ENCODE measurements around the gene PDC.
"Not testable (repeated sequence)": the region's sequence is repeated elsewhere in the genome, so short reads cannot be mapped to it uniquely, and the experiment has no call there.

Gene PDC

DNA sequence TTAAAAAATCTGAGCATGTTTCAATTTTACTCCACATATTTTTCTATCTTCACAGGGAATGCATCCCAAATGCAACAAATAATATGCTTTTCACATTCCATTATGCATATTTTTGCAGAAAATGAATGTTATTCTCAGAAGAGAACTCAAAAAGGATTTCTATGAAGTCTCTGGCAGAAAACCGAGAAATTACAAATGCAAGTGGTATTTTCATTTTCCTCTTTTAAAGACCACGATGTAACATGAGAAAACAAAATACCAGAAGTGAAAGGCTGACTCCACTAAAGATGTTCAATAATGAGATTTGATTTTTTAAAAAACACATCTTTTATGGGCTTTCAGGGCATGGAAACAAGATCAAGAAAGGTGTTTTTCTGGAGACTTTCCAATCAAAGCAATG is 5.0 kb upstream of the PDC start:
- no peak for DNase-seq (ENCODE audit: low read depth in 2 of 2, low spot score in 1 of 2)

DNA sequence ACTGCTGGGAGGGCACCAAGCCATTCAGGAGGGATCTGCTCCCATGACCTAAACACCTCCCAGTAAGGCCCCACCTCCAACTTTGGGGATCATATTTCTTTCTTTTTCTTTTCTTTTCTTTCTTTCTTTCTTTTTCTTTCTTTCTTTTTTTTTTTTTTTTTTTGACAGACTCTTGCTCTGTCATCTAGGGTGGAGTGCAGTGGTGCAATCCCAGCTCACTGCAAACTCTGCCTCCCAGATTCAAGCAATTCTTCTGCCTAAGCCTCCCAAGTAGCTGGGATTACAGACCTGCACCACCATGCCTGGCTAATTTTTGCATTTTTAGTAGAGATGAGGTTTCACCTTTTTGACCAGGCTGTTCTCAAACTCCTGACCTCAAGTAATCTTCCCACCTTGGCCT is 4.6 kb upstream of the PDC start:
- DNase-seq (ENCODE audit: low read depth in 2 of 2, low spot score in 1 of 2), result not testable (repeated sequence)

DNA sequence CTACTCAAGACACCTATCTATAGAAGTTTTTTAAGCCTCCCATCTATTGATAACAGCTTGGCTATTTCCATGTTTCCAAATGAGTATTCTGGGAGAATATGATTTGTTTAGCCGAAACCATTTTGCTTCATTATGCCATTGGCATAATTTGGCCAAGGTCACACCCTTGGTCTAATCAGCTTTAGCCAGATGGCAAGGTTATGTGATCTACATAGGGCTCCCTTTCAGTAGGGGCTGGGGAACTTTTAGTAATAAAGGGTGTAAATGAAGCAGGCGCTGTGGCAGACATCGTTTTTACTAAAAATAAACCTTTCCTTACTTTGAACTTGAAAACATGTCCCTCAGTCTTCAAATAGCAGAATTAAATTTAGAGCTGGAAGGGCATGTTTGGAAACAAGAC is 3.0 kb upstream of the PDC start:
- no peak for DNase-seq (ENCODE audit: low read depth in 2 of 2, low spot score in 1 of 2)

- no peak for DNase-seq (ENCODE audit: low read depth in 2 of 2, low spot score in 1 of 2)
These were observed 2.6 kb upstream of the PDC start for GRCh38 chr1:186463511-186463910.

DNA sequence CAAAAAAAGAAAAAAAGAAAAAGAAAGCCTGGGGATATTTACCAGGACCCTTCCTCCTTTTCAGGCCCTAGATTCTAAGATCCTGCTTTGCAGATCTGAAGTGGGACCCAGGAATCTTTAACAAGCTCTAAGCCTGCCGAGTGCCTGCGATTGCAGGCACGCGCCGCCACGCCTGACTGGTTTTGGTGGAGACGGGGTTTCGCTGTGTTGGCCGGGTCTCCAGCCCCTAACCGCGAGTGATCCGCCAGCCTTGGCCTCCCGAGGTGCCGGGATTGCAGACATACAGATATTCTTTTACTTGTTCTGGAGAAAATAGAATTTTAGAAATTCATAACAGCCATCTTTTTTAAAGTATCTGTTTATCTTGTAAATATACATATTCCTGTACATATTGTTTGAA is 1.8 kb downstream of the PDC start:
- not testable (repeated sequence) for DNase-seq (ENCODE audit: low read depth in 2 of 2, low spot score in 1 of 2)

DNA sequence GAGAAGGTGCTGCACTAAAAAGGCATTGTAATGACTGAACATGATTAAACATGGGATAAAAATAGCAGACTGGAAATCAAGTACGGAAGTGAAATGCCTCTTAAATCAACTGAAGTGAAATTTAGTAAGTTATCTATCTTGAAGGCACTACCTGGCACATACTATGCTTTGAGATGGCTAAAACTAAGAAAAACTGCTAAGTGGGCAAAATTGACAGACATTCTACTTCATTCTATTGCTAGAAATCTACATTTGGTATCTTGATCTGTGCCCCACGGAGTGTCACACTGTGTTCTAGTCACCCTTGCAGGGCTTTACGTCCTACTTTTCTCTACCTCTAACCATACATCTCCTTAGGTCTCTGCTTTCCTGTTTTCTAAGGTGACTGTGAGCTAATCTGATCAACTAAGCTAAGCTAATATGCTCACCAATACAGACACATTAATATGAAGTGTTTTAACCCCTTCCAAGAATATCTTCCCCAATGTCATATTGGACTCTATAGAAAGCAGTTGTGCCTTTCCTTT is 4.1 kb downstream of the PDC start:
- no peak for DNase-seq (ENCODE audit: low read depth in 2 of 2, low spot score in 1 of 2)

DNA sequence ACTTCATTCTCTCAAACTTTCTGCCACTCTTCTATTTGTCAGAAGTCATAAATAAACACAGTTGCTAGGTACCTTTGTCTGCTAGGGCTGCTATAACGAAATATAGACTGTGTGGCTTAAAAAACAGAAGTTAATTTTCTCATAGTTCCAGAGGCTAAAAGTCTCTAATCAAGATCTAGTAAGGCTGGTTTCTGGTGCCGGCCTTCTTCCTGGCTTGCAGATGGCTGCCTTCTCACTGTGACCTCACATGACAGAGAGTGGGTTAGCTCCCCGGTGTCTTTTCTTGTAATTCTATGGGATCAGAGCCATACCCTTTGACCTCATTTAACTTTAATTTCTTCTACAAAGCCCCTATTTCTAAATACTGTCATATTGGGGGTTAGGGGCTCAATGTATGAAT is 5.9 kb downstream of the PDC start:
- DNase-seq (ENCODE audit: low read depth in 2 of 2, low spot score in 1 of 2), result no peak

DNA sequence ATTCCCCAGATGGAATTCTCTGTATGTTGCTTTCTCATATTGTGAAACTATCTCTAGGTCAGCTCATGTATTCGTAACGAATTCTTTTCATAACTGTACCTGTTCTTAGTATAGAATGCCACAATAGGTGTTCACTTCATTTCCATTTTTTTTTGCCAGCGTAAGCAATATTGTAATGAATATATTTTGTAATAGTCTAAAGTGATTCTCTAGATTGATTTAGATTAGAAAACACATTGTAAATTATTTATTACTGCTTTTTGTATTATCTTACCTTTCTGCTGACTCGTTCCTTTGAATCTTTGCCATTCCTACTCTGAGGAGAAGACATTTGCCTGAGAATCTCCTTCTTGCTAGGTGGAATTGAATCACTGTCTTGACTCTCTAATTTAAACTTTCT is 14.8 kb downstream of the PDC start:
- no peak for DNase-seq (ENCODE audit: low read depth in 2 of 2, low spot score in 1 of 2)

GRCh38 chr1:186443638-186444037 is 17.3 kb downstream of the PDC start:
- no peak for DNase-seq (ENCODE audit: low read depth in 2 of 2, low spot score in 1 of 2)

GRCh38 chr1:186442651-186443375 is 18.1 kb downstream of the PDC start:
- DNase-seq (ENCODE audit: low read depth in 2 of 2, low spot score in 1 of 2), result no peak

- DNase-seq (ENCODE audit: low read depth in 2 of 2, low spot score in 1 of 2), result no peak
These were observed 20.3 kb downstream of the PDC start for GRCh38 chr1:186440584-186440983.

DNA sequence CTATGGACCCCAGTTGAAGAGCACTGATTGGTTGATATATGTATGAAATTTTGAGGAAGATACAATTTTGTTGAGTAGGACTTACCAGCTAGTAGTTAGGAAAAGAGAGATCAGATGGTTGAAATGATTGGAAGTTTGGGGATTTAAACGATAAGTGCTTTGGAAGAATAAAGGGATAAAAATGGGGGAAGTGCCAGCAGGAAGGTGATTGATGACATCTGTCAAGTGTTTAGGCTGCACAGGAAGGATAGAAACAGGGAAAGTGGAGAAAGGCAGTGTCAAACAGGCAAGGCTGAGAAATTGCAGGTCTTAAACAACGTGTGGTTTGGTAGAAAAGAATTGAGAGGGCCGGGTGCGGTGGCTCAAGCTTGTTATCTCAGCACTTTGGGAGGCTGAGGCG is 22.3 kb downstream of the PDC start:
- no peak for DNase-seq (ENCODE audit: low read depth in 2 of 2, low spot score in 1 of 2)

GRCh38 chr1:186435336-186435735 is 25.6 kb downstream of the PDC start:
- DNase-seq (ENCODE audit: low read depth in 2 of 2, low spot score in 1 of 2), result no peak

DNA sequence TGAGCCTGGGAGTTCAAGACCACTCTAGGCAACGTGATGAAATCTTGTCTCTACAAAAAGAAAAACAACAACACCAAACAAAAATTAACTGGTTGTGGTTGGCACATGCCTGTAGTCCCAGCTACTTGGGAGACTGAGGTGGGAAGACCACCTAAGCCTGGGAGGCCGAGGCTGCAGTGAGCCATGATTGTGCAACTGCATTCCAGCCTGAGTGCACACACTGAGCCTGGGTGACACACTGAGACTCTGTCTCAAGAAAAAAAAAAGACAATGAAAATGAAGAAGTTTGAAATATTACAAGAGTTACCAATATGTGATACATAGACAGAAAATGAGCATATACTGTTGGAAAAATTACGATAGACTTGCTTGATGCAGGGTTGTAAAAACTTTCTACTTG is 31.9 kb downstream of the PDC start:
- no peak for DNase-seq (ENCODE audit: low read depth in 2 of 2, low spot score in 1 of 2)

- DNase-seq (ENCODE audit: low read depth in 2 of 2, low spot score in 1 of 2), result no peak
These were observed 34.8 kb downstream of the PDC start for GRCh38 chr1:186426118-186426517.

DNA sequence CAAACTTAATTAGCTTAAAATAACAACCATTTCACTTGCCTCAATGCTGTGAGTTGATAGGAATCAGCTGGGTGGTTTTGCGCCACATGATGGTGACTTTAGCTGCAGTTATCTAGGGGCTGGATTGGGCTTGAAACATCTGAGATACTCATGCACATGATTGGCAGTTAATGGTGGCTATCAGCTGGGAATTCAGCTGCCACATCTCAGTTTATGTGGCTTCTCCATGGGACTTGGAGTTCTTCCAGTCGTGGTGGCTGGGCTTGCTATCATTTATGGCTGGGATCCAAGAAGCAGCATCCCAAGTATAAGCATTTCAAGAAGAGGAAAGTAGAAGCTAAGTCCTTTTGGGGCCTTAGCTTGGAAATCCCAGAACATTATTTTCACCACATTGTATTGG is 36.4 kb downstream of the PDC start:
- no peak for DNase-seq (ENCODE audit: low read depth in 2 of 2, low spot score in 1 of 2)

DNA sequence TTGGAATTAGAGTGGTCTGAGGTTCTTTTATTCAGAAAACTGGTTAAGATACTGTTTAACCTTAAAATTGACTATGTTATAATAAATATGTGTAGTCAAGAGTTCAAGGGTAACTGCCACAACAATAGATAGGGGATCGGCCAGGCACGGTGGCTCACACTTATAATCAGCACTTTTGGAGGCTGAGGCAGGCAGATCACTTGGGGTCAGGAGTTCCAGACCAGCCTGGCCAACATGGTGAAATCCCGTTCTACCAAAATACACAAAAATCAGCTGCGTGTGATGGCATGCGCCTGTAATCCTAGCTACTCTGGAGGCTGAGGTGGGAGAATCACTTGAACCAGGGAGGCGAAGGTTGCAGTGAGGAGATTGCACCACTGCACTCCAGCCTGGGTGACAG is 39.5 kb downstream of the PDC start:
- DNase-seq (ENCODE audit: low read depth in 2 of 2, low spot score in 1 of 2), result no peak

DNA sequence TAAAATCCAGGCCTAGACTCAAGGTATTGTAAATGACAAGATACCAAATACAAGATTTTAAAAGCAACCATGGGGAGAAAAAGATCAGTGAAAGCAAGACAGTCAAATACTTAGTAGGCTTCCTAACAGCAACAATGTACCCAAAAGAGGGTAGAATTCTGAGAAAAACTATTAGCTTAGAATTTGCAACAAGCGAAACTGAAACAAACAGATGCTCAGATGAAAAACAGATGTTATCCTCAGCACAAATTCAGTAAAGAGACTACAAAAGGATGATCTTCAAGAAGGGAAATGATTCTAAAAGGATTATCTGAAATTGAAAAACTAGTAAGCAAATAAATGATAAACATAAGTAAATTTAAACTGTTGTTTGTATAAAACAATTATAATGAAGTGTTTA is 40.0 kb downstream of the PDC start:
- no peak for DNase-seq (ENCODE audit: low read depth in 2 of 2, low spot score in 1 of 2)

DNA sequence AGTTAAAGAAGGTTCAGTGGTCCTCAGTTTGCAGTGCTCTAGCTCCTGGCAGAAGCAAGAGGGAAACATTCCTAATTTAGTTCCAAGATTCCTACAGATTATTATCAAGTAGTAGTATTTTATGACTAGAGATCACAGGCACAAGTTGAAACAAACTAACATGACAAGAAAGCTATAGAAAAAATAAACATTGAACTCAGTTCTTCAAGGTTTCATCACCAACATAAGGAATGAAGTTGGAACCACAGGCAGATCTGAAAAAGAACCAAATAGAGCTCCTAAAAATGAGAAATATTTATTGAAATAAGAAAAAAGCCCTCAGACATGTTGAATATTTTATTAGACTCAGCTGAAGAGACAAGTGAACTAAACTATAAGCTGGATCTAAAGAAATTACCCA is 40.6 kb downstream of the PDC start:
- DNase-seq (ENCODE audit: low read depth in 2 of 2, low spot score in 1 of 2), result no peak

- DNase-seq (ENCODE audit: low read depth in 2 of 2, low spot score in 1 of 2), result no peak
These were observed 42.4 kb downstream of the PDC start for GRCh38 chr1:186418503-186418902.

DNA sequence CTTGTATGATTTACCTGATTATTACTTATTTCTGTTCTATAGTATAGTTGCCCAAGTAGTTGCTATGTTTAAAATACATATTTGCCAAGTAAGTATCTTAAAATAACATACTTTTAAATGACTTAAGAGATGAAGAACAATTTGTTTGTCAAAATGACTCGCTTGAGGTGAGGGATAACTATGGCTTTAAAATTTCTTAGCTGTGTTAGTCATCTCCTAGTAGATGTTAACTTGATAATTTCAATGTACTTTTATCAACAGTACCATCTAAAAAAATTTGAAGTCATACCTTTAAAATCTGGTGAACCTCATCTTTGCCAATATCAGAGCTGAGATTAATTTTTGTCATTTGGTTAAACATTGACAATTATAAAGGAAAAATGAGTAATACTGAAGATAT is 47.6 kb downstream of the PDC start:
- no peak for DNase-seq (ENCODE audit: low read depth in 2 of 2, low spot score in 1 of 2)

DNA sequence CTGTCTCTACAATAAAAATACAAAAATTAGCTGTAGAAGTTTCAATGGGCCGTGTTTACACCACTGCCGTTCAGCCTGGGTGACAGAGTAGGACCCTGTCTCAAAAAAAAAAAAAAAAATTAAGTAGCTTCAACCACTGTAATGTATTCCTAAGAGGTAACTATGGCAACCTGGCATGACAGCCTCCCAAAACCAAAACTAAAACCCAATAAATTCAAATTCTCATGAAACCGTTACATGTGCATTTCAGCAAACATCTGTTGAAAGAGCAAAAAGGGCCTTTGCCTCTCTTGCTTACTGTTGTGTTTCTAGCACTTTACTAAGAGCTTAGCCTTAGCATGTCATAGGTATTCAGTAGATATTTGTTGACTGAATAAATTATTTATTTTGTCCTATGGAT is 51.8 kb downstream of the PDC start:
- DNase-seq (ENCODE audit: low read depth in 2 of 2, low spot score in 1 of 2), result no peak

GRCh38 chr1:186404454-186405051 is 56.4 kb downstream of the PDC start:
- no peak for DNase-seq (ENCODE audit: low read depth in 2 of 2, low spot score in 1 of 2)
